CD1c-positive myeloid dendritic cell (primary cell): ENCODE data around the gene RTEL1.
"Not testable (repeated sequence)": the region's sequence is repeated elsewhere in the genome, so short reads cannot be mapped to it uniquely, and the experiment has no call there.

Experiments
- DNase-seq: peaks from one replicate; pipeline ENCODE4 v3.0.0-alpha.2; 2016; ENCODE audit errors: extremely low spot score

Gene RTEL1

DNA sequence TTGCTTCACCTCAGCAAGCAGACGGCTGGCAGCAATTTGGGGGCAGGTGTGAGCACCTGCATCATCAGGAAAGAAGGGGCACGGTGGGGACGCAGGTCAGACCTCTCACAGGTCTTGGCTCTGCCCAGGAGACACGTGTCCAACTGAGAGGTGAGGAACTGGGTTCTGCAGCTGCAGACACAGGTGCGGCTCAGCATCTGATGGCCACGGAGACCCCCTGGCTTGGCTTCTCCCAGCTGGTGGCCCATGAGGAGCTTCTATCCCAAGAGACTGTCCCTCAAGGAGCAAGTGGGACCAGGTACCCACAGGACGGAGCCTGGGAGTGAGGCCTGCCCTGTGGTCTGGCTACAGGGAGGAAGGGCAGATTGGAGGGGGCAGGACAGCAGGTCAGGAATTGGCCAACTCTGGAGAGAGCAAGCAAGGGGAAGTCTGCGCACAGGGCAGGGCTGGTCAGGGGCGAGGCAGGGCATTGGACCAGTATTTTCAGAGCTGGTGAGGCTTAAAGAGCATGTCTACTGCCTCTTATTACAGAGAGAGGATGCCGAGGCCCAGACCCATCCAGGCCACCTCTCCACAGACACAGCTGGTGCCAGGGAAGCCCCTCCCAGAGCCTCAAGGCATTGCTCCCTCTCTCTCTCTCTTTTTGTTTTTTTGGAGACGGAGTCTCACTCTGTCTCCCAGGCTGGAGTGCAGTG is 9.1 kb upstream of the RTEL1 start:
- no peak for DNase-seq

DNA sequence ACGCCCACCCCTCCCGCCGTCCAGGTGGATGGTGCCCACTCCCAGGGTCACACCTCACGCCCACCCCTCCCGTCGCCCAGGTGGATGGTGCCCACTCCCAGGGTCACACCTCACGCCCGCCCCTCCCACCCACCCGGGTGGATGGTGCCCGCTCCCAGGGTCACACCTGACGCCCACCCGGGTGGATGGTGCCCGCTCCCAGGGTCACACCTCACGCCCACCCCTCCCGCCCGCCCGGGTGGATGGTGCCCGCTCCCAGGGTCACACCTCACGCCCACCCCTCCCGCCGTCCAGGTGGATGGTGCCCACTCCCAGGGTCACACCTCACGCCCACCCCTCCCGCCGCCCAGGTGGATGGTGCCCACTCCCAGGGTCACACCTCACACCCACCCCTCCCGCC is 7.6 kb upstream of the RTEL1 start:
- DNase-seq = not testable (repeated sequence)

DNA sequence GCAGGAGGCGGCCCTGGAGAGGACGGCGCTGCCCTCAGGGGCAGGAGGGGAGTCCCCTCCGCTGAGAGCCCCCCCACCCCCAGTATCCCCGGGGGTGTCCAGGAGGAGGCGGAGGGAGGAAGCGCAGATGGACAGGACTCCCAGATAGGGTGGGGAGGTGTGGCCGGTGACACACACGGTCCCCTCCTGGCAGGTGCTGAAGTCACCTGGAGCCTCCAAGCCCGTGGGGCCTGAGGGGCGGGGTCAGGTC is 6.2 kb upstream of the RTEL1 start:
- DNase-seq = no peak

DNA sequence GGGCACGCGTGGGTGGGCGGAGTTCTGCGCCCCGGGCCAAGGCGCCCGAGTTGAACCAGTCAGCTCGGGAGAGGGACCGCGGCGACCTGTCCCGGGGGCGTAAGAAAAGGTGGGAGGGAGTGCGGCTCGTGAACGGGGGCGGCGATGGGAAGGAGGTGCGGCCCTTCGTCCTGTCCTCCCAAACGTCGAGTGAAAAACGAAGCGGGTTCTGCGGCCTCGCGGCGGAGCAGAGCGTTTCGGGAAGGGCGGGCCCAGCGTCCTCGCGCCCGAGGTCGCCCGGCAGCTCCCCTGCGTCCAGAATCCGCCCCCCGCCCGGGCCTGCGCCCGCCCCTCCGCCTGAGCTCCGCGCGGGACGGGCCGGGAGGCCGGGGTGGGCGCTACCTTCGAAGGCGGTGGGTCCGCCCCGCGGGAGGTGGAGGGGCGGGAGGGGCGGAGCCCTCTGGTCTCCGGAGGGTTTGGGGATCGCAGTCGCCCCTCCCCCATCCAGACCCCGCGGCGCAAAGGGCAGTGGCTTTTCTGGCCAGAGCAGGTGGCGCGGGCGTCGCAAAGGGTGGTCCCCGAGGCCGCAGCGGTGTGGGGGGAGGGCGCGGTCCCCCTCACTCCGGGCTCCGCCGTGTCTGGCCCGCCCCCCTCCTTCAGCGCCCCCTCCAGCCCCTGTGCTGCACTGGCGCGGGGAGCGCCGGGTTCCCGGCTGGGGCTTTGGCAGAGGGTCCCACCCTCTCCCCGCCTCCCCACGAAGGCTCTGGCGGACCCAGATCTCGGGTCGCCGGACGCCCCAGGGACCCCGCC is 5.7 kb upstream of the RTEL1 start:
- DNase-seq = no peak

DNA sequence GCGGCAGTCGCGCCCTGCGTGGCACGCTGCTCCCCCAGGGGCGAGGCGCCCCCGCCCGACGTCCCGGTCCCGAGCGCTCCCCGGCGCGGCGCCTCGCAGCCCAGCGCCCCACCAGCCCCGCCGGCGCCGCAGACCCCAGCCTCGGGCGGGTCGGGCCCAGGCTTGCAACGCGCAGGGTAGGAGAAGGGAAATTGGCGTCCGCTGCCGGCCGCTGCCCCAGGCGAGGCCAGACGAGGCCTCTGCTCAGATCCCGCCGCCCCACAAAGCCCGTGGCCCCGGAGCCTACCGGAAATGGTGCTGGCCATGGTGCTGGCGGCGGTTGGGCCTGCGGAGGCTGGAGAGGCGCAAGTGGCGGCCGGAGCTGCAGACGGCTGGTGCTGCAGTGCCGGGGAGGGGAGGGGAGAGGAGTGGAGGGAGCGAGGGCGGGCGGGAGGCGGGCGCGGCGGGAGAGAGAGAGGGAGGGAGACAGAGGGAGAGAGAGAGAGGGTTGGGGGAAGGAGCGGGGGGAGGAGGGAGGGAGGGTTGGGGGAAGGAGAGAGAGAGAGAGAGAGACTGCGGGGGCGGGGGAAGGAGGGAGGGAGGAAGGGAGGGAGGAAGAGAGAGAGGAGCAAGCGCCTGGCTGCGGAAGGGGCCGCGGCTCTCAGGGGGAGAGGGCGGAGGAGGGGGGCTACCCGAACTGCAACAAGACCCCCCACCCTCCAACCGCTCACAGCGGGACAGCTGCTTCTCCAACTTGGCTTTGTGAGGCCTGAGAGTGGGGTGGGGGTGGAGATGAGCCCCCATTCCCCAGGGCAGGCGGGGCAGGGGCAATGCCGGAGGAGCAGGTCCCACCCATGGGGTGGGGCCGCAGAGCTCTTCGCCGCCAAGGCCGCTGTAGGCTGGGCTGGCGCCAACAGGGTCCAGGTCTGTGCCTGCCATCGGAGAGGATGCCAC is 4.8 kb upstream of the RTEL1 start, which contains the start of gene STMN3:
TSS of gene STMN3 (minus strand) at position 384 of the 933 bp plus-strand sequence. CDS start at position 305, 79 bp downstream.
- DNase-seq = peak; percentile 83

DNA sequence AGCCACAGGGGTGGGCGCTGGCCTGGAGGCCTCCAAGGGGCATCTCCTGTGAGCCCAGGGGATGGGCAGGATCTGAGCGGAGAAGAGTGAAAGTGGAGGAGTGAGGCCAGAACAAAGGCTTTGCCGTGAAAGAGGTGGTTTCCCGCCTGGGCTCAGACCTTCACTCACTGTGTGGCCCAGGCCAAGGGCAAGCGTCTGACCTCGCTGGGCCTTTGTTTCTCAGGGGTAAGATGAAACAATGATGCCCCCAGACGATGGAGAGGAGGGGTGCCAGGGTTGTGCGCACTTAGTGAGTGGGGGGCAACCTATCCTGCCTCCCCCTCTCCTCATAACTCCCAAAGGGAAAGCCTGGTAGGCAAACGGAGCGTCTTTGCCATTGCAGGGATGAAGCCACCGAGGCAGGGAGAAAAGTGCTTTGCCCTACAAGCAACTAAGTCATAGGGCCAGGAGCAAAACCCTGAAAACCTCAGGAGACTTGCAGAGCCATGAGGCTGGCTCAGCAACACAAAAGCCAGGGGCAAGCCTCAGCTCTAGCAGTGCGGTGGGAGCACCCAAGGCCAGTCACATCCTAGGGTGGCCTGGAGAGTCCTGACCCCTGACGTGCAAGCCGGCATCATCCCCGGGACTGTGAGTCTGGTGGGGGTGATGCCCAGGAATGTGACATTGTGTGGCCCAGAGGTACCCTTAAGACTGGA is 4.0 kb upstream of the RTEL1 start:
- DNase-seq = no peak

DNA sequence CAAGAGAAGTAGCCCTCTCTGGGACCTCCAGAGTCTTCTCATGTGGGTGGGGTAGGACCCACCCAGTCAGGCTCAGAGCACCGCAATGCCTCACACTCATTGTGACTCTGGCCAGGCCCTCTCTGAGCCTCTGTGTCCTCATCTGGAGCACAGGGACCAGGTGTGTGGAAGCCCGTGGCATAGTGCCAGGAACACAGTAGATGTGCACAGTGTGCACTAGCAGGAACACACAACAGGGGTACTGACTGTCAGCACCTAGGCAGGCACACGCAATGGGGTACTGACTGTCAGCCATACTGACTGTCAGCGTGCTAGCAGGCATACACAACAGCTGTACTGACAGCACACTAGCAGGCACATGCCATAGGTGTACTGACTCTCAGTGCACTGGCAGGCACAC is 2.9 kb upstream of the RTEL1 start:
- DNase-seq = no peak

DNA sequence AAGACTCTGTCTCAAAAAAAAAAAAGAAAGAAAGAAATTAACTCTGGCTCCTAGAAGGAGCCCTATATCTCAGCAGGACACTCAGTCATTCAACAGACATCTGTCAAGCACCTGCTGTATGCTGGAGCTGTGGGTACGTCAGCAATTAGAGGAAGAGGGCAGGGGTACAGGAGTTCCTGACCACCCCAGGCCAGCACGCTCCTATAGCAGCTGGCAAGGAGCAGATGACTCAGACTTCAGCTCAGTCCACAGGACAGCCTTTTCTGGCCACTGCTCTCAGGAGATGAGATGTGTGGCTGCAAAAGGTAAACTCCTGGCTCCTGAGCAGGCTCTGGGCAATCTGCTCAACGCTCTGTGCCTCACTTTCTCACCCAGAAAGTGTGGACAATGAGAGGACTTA is 1.7 kb upstream of the RTEL1 start:
- no peak for DNase-seq

DNA sequence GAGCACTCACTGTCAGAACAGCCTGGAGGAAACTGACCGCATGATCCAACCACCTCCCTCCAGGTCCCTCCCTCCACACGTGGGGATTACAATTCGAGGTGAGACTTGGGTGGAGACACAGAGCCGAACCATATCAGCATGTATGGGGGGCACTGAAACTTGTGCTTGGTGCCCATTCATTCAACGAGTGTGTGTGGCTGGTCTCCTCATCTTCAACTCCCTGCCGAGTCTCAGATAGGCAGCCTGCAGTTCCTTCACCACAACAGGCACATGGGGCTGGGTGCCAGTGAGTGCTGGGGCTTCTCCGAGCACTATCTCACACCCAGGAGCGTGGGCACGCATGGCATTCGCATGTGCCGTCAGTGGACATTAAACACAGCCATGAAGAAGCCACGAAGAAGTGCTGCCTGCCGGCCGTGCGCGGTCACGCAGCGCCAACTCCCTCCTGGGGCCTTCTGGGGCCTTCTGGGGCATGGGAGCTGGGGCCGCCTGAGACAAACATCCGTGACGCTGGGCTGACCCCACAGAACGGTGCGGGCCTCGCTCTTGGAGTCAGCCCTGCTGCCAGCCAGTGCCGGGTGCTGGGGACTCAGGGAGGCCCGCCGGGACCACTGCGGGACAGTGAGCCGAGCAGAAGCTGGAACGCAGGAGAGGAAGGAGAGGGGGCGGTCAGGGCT is 714 bp upstream of the RTEL1 start:
- no peak for DNase-seq

DNA sequence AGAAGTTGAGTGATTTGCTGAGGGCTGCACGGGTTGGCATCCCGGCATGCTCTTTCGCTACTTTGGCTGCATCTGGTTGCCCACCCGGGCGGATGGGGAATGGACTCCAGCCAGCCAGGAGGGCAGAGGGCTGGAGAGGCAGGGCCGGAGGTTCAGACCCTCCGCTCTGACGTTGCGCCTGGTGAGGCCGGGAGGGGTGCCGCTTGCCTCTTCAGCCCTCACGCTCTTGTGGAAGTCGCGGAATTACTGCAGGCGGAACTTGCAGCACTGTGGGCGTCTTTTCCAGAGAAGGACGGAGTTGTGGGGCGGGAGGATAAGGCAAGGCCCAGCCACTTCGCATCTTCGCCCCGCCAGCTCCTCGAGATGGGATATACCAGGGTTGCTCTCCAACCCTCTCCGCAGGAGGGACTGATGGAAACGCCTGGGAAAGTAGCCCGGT is 656 bp downstream of the RTEL1 start:
- DNase-seq = peak; percentile 84

DNA sequence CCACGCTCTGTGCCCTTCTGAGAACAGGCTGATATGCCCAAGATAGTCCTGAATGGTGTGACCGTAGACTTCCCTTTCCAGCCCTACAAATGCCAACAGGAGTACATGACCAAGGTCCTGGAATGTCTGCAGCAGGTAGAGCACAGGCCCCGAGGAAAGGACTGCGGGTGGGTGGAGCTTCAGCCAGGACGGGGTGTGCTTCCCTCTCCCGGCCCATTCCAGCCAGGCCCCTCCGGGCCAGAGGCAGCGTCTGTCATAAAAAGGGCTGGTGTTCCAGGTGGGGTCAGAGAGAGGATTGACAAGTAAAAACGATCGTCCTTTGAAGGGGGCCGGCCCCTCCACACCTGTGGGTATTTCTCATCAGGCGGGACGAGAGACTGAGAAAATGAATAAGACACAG is 1.3 kb downstream of the RTEL1 start:
- no peak for DNase-seq

DNA sequence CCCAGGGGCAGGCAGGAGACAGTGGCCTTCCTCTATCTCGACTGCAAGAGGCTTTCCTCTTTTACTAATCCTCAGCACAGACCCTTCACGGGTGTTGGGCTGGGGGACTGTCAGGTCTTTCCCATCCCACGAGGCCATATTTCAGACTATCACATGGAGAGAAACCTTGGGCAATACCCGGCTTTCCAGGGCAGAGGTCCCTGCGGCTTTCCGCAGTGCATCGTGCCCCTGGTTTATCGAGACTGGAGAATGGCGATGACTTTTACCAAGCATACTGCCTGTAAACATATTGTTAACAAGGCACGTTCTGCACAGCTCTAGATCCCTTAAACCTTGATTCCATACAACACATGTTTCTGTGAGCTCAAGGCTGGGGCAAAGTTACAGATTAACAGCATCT is 2.1 kb downstream of the RTEL1 start:
- not testable (repeated sequence) for DNase-seq

DNA sequence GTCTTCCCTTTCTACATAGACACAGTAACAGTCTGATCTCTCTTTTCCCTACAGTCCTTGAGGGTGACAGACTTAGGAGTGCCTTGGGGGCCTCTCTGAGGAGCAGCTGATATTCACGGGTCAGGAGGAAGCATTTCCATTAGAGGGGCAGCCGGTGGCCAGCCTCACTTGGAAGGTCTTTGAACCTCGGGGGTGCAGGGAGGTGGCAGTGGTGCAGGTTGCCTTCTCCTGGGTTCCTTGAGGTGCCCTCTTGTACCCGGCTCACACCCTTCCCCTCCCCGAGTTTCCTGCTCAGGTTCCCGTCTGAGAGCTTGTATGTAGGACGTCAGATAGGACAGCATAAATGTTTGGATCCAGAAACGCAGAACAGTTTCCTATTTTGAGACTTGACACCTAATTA is 2.5 kb downstream of the RTEL1 start:
- no peak for DNase-seq

DNA sequence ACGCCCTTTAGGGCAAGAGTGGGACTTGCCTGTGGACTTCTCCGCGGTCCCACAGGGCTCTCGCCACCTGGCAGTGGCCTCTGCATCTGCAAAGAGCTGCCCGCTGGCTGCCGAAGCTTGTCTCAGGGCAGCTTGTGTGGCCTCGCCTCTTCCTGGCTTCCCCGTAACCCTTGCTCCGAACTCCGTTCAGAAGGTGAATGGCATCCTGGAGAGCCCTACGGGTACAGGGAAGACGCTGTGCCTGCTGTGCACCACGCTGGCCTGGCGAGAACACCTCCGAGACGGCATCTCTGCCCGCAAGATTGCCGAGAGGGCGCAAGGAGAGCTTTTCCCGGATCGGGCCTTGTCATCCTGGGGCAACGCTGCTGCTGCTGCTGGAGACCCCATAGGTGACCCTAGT is 3.0 kb downstream of the RTEL1 start:
- no peak for DNase-seq

DNA sequence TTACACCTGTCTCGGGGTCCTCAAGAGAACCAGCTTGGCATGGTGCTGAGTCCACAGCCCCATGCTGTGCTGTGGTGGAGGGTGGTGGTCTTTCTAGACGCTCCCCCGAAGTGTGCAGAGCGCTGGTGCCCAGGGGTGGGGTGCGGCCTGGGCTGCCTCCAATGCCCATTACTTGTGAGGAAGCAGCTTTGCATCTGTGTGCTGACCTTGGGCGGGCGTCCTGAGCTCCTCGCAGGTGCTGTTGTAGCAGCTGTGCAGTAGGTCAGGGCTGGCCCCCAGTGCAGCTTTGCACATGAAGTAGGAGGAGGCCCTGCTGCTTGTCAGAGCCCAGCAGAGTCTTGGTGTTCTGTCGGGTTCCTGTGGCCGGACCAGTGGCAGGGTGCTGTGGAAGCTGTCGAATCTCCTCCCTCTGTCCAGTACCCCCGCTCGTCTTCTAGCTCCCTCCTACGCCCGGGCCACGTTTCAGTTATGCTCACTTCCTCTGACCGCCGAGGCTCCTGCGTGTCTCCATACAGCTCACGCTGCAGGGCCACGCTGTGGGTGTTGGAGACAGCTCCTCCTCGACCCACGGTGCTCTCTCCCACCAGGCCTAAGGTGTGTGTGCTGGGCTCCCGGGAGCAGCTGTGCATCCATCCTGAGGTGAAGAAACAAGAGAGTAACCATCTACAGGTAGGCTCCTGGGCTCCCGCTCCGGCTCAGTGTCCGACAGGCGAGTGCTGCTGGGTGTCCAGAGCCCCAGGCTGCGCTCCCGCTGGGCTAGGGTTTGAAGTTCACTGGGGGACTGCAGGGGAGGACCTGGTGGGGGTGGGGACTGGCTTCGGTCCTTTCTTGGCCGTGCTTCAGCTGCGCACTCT is 4.1 kb downstream of the RTEL1 start:
- no peak for DNase-seq

DNA sequence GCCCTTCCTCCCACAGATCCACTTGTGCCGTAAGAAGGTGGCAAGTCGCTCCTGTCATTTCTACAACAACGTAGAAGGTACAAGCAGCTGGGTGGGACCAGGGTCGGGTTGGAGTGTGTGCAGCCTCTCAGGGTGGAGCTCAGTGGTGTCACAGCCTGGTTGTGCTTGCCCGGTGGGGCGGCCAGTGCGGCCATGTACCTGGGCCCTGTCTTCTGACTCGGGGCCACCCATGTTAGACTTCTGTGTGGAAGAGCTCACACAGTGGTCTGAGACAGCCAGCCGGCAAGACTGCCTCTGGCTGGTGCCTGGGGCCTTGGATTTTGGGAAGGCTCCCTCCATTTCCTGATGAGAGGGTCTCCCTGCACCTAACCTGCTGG is 4.7 kb downstream of the RTEL1 start:
- DNase-seq = no peak

DNA sequence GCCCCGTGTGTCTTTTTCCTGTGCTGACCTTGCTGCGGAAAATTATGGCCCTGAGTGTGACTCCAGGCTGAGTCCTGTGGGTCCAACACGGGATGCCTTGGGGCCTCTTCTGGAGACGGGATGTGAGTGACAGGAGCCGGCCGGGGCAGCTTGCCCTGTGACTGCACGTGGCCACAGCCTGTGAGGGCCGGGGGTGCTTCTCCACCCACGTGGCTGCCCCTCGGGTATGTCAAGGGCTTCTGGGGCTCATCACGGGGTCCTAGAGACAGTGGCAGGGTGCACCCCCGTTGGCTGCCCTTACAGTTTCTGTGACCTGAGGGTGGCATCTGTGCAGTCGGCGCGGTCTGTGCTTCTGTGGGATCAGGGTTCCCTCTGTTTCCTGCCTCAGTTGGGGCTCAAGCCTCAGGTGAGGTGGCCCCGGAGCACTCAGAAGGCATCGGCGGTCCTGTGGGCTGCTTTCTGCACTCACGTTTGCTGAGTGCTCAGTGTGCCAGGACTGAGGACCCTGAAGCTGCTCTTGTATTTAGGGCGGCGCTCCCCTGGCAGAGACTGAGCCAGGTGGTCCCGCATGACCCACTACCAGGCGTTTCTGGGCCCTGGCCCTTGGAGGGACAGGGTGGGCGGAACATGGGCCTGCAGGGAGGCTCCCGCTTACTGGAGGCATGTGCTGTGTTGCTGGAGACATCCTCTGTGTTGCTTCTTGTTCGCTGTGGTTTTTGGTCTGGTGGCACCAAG is 5.4 kb downstream of the RTEL1 start:
- DNase-seq = no peak

DNA sequence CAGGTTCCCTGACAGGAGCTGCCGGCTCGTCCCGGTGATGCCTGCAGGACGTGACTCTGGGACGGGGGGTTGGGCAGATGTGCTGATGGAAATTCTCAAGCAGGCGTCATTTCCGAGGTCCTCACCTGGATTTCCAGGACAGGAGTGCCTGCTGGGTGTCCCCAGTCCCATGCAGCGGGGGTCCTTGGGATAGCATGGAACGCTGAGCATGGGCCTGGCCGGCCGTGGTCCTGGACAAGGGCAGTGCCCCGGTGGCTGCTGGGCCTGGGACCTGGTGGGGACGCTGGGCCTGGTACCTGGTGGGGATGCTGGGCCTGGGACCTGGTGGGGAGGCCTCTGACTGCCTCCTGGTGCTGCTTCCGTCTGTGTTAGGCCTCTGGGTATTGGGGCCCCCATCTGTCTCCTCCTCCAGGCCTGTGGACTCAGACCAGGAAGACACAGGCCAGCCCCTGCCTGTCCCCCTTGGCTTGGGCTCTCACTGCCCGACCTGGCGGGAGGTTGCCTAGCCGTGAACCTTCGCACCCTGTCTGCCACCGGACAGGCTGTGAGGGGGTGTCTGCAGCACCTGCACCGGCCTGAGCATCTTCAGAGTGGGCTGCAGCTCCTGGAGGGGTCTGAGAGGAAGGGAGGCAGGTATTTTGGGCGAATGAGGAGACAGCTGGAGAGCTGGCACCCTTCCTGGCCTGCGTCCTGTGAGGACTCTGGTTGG is 6.2 kb downstream of the RTEL1 start:
- no peak for DNase-seq
